Cardiac fibroblast (primary cell): ENCODE results near the gene SMIM35.

Experiments
- DNase-seq, 2 donors: peaks; one replicate each; pipeline versions ENCODE4 v3.0.0 to v3.0.0-alpha.2; 2010; ENCODE audit warnings: low read depth in 2 of 2
- H3K4me3 ChIP-seq, 2 donors: replicated peaks in 1 of 2; 1 replicate in 1 of 2; 2 replicates in 1 of 2; pipeline ENCODE4 v1.5.1; 2011; ENCODE audit warnings: low read depth in 2 of 2, low read length in 2 of 2, mild to moderate bottlenecking in 2 of 2, moderate library complexity in 1 of 2
- CTCF ChIP-seq: IDR thresholded peaks from one replicate; pipeline ENCODE4 v1.5.1; 2011; ENCODE audit warnings: low read depth, mild to moderate bottlenecking, low read length, inconsistent platforms

SMIM35 gene

DNA sequence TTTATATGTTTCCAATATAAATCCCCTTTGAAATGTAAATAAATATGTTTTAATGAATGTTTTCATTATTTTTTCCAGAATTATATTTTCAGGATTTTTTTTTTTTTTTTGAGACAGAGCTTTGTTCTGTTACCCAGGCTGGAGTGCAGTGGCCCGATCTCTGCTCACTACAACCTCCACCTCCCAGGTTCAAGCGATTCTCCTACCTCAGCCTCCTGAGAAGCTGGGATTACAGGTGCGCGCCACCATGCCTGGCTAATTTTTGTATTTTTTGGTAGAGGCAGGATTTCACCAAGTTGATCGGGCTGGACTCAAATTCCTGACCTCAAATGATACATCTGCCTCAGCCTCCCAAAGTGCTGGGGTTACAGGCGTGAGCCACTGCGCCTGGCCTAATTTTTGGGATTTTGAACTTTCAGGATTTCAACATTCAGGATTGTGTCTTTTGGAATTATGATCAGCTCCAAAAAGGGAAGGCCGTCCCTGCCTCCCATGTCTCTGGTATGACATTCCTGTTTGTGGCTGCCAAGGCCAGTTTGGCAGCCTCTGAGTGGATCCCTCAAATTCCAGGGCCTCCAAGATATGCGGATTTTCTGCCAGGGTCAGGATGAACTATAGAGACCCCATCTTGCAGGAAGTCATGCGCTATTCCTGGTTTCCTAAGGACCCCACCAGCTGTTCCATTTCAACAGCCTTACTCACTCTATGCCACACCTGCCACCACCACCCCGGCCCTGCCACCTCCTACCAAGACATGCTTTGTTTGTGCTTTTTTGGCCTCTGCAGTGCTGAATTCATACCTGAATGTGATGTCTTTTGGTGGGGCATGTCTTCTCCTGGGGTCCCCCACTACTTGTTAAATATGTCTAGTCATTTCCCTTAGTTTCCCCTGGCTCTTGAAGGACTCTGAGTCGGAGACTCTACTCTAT is 31.8 kb downstream of the SMIM35 start:
- TF ChIP-seq CTCF, result no peak
- DNase-seq, result no peak
- no peak overlapping the region for H3K4me3 ChIP-seq

- no peak for DNase-seq
Measured at GRCh38 chr11:118052581-118053206, 34.1 kb downstream of the SMIM35 start.

GRCh38 chr11:118051611-118052461 is 34.9 kb downstream of the SMIM35 start:
- no peak for DNase-seq
- no peak for TF ChIP-seq CTCF

More at GRCh38 chr11:118052581-118053206, 34.1 kb downstream of the SMIM35 start:
- no peak overlapping the region for H3K4me3 ChIP-seq
- no peak for TF ChIP-seq CTCF

DNA sequence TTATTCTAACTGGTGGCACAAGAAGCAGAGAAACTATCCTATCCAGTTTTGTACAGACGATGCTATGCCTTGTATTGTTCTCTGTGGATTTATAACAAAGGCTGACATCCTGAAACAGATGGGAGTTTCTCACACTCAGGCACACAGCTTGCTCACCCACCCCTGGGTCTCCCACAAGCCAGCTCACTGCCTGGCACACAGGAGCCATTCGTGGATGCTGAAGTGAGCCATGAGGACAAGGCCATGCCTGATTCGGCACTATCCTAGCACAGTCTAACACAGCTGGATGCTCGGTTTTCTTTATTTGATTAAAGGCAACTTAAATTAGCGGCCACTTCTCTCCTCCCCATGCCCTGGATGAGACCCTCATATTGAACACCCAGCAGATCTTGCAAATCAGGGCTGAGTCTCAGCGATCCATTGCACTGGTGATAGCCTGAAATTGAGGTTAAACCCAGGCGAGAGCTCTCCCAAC is 35.6 kb downstream of the SMIM35 start:
- TF ChIP-seq CTCF, result no peak
- no peak overlapping the region for H3K4me3 ChIP-seq
- no peak for DNase-seq

More at GRCh38 chr11:118051611-118052461, 34.9 kb downstream of the SMIM35 start:
- H3K4me3 ChIP-seq, result no peak overlapping the region

DNA sequence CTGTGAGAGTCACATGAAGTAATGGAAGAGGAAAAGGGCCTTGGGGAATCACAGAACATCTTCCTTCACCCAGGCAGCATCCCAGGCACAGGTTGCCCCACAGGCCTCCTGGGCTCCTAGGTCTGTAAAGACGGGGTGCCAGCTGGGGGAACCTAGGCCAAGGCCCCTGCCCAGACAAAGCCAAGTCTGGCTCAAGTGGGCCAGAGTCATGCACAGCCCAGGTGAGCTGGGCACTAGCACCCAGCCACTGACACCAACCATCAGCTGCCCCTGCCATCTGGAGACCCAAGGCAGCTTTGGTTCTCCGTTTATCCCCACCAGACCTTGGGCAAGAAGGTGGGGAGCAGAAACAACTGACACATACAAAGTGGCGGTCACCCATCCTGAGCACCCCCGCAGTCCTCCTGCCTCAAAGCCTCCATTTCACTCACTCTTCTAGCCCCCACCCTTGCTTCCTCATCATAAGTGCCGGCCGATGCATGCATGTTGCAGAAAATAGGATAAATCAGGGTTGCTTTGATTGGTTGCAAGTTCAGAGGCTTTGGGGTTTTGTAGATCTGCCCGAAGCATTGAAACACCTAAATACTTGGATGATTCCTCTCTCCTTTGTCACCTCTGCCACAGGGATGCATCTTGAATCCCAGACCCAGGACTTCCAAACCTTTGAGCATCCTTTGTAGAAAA is 36.4 kb downstream of the SMIM35 start:
- no peak for DNase-seq
- TF ChIP-seq CTCF, result no peak
- H3K4me3 ChIP-seq, result no peak overlapping the region

GRCh38 chr11:118049771-118050170 is 37.0 kb downstream of the SMIM35 start:
- H3K4me3 ChIP-seq, result no peak overlapping the region
- no peak for TF ChIP-seq CTCF
- DNase-seq, result no peak
